B cell (primary cell): ENCODE data around the gene ZBED4. TPM values are rescaled to one million over a fixed set of nuclear protein-coding genes. Genes with fewer than 3 reads are reported as not detected.

Experiments used
- ATAC-seq: fragments of 200-7000 bp; cut with Tn5 transposase; one replicate; pipeline ENCODE4 v1.10.0; 2021; ENCODE audit warnings: low read depth, mild to moderate bottlenecking, moderate number of reproducible peaks, moderate library complexity
- CTCF ChIA-PET: fragments of 350-600 bp; sonication (Branson Sonifier 250); formaldehyde crosslinking; loops from one replicate; lab custom pipeline; 2021; ENCODE audit warnings: antibody characterized with exemption, inconsistent platforms; lab: Charles Lee
- POLR2A ChIA-PET: fragments of 350-600 bp; sonication (Branson Sonifier 250); formaldehyde crosslinking; loops from one replicate; lab custom pipeline; 2021; ENCODE audit warnings: antibody characterized with exemption; lab: Charles Lee
- DNase-seq: peaks from one replicate; pipeline ENCODE4 v3.0.0; 2013
- H2AFZ ChIP-seq: 2 replicates; pipeline ENCODE4 v1.6.1; 2012; ENCODE audit warnings: mild to moderate bottlenecking, low read depth, low read length; ENCODE audit not compliant: insufficient read depth, poor library complexity, severe bottlenecking
- H3K27ac ChIP-seq, 2 donors: 1 replicate in 1 of 2; 2 replicates in 1 of 2; pipeline ENCODE4 v1.5.1; 2012 to 2013; ENCODE audit warnings: low read length in 2 of 2, mild to moderate bottlenecking in 2 of 2, moderate library complexity in 1 of 2
- H3K27me3 ChIP-seq, 4 experiments: fragments of 200-600 bp in 1 of 4; sonication (generic) in 1 of 4; replicated peaks in 1 of 4; 1 replicate in 2 of 4; 2 replicates in 2 of 4; pipeline versions ENCODE4 v1.6.1 to v1.7.0; 2013 to 2016; ENCODE audit warnings: low read length in 3 of 4, mild to moderate bottlenecking in 2 of 4, mixed read lengths in 1 of 4, moderate library complexity in 1 of 4; ENCODE audit not compliant: insufficient read depth in 4 of 4, control insufficient read depth in 3 of 4; ENCODE audit errors: control extremely low read depth in 1 of 4
- H3K36me3 ChIP-seq, 2 experiments: replicated peaks in 1 of 2; 1 replicate in 1 of 2; 2 replicates in 1 of 2; pipeline versions ENCODE4 v1.6.1 to v1.7.1; 2013; ENCODE audit warnings: low read length in 1 of 2; ENCODE audit not compliant: insufficient read depth in 2 of 2, control insufficient read depth in 1 of 2; ENCODE audit errors: control extremely low read depth in 1 of 2, extremely low read depth in 1 of 2
- H3K4me1 ChIP-seq, 2 donors: fragments of 200-600 bp in 1 of 2; sonication (generic) in 1 of 2; 1 replicate in 1 of 2; 2 replicates in 1 of 2; pipeline versions ENCODE4 v1.5.1 to v1.6.1; 2013 to 2017; ENCODE audit warnings: low read length in 2 of 2; ENCODE audit not compliant: control insufficient read depth in 2 of 2, insufficient read depth in 2 of 2
- H3K4me2 ChIP-seq: replicated peaks from 2 replicates; pipeline ENCODE3; 2012; ENCODE audit warnings: mild to moderate bottlenecking, low read depth, low read length; ENCODE audit not compliant: poor library complexity, severe bottlenecking
- H3K4me3 ChIP-seq, 5 experiments: fragments of 200-600 bp in 1 of 5; sonication (generic) in 1 of 5; 1 replicate in 3 of 5; 2 replicates in 2 of 5; pipeline versions ENCODE4 v1.5.1 to v1.7.0; 2011 to 2016; ENCODE audit warnings: low read length in 4 of 5, mild to moderate bottlenecking in 4 of 5, low read depth in 2 of 5, control low read depth in 1 of 5, moderate library complexity in 1 of 5; ENCODE audit not compliant: insufficient read depth in 1 of 5; ENCODE audit errors: control extremely low read depth in 1 of 5, extremely low read depth in 1 of 5
- H3K79me2 ChIP-seq: fragments of 200-600 bp; sonication (generic); one replicate; pipeline ENCODE4 v1.6.0; 2016; ENCODE audit warnings: low read length; ENCODE audit not compliant: control insufficient read depth, insufficient read depth
- H3K9ac ChIP-seq: fragments of 200-600 bp; sonication (generic); 2 replicates; pipeline ENCODE4 v1.6.1; 2017; ENCODE audit warnings: mild to moderate bottlenecking, low read length, moderate library complexity
- H3K9me3 ChIP-seq, 3 donors: one replicate each; pipeline versions ENCODE4 v1.6.1 to v1.7.1; 2013; ENCODE audit warnings: low read length in 2 of 3; ENCODE audit not compliant: control insufficient read depth in 2 of 3, insufficient read depth in 1 of 3; ENCODE audit errors: control extremely low read depth in 1 of 3
- H4K20me1 ChIP-seq: 2 replicates; pipeline ENCODE4 v1.6.0; 2012; ENCODE audit warnings: mild to moderate bottlenecking, low read length; ENCODE audit not compliant: insufficient read depth, control insufficient read depth, poor library complexity, severe bottlenecking
- H3K27ac Mint-ChIP-seq: one replicate; pipeline ENCODE4 v1.8.0; 2021; ENCODE audit warnings: mixed read lengths
- H3K27me3 Mint-ChIP-seq: one replicate; pipeline ENCODE4 v1.8.0; 2021; ENCODE audit warnings: mixed read lengths
- H3K4me1 Mint-ChIP-seq: one replicate; pipeline ENCODE4 v1.8.0; 2021; ENCODE audit warnings: mixed read lengths
- H3K4me3 Mint-ChIP-seq: one replicate; pipeline ENCODE4 v1.8.0; 2021; ENCODE audit warnings: mixed read lengths
- H3K9me3 Mint-ChIP-seq: one replicate; pipeline ENCODE4 v1.8.0; 2022; ENCODE audit warnings: mixed read lengths; ENCODE audit not compliant: insufficient read depth
- CTCF ChIP-seq: fragments of 200-600 bp; IDR thresholded peaks from one replicate; pipeline ENCODE4 v1.8.0; 2022; ENCODE audit warnings: antibody characterized with exemption, mild to moderate bottlenecking
- EZH2 ChIP-seq: IDR thresholded peaks from 2 replicates; pipeline ENCODE4 v1.6.1; 2012; ENCODE audit warnings: borderline replicate concordance, low read depth, mild to moderate bottlenecking, moderate library complexity, low read length; ENCODE audit not compliant: insufficient read depth, poor library complexity, severe bottlenecking
- WGBS: methylation state at CpG from one replicate; pipeline ENCODE4 v1.1.5; 2013; ENCODE audit warnings: missing lambda C conversion rate; ENCODE audit not compliant: insufficient coverage; 5-methylcytosine and 5-hydroxymethylcytosine counted together
- intact Hi-C: fragments of 100-400 bp; cut with micrococcal nuclease; formaldehyde crosslinking; loops from one replicate; pipeline ENCODE4 v1.10.0; 2022
- polyA plus RNA-seq: library from polyadenylated mRNA; depleted of rRNA; stranded (reverse); fragments of >200 nt; gene quantifications from 2 replicates; pipeline ENCODE4 v1.2.3, GENCODE V29; 2012
- total RNA-seq, 2 donors: library from RNA; stranded (reverse); fragments of 120-200 nt in 1 of 2; gene quantifications; 1 replicate in 1 of 2; 2 replicates in 1 of 2; pipeline versions ENCODE4 v1.2.3 to v1.2.4, GENCODE V29; 2013 to 2022

The ZBED4 gene
- total and polyA plus RNA-seq, 2 donors (not counting 1 experiment from before 2014, with no cell fraction given), result 5.9 to 14.6 TPM

DNA sequence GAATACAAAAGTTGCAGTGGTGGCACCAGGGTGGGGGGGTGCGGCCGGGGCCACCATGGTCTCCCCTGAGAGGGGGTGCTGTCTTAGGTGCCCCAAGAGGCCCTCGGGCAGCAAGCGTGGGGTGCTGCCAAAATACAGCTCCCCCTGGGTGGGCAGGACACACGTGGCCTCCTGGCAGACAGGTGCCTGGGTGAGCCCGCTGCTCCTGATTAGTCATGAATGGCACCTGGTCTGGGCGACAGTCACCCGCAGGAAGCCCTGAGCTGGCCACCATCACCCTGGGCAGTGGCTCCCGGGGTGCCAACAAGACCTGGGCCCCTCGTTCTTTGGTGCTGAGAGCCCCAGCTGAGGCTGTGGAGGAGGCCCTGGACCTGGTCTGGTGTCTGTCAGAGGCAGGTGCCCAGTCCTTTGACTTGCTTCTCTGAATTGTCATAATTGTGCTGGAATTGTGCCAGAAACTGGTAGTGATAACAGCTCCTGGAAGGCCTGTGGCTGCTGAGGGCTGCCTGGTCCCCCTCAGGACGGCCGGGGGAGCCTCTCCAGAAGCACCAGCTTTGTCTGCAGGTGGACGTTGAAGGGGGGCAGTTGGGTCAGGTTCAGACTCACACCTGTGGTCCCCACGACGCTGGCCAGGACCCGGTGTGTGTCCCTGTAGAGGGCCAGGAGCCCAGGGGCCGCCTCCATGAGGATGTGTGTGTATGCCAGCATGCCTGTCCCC lies 49.8 kb downstream of the ZBED4 start:
- Histone ChIP-seq H3K36me3 (peaks cover 0 to 56% of the 10 kb centered on the region in 2 experiments), H3K27ac (no peak overlapping the region), H4K20me1 (peaks cover 26% of the 10 kb centered on the region), H3K79me2 (peaks cover 22% of the 10 kb centered on the region), H3K4me1 (no peaks in the 10 kb centered on the region), H3K27me3 (no peaks in the 10 kb centered on the region), H3K4me3 (no peak overlapping the region), H3K4me2 (no peak overlapping the region), H2AFZ (no peak overlapping the region), H3K9ac (no peak overlapping the region), H3K9me3 (peaks cover 0 to 10% (median 0%) of the 10 kb centered on the region in 3 donors)
- Mint-ChIP-seq H3K4me1 (no peaks in the 10 kb centered on the region), H3K9me3 (no peaks in the 10 kb centered on the region), H3K27me3 (no peaks in the 10 kb centered on the region), H3K4me3 (no peak overlapping the region), H3K27ac (no peak overlapping the region)
- DNase-seq (no peak), ATAC-seq (no peak)
- TF ChIP-seq EZH2, result no peak
- TF ChIP-seq CTCF, result no peak
- 92% methylated on average over 17 of the region's 17 CpGs for WGBS
- intact Hi-C loops, result no loop called here
- ChIA-PET POLR2A (no interaction called here), CTCF (no interaction called here)

GRCh38 chr22:49904040-49904369 lies 50.4 kb downstream of the ZBED4 start:
- ChIA-PET CTCF (no interaction called here), POLR2A (no interaction called here)
- Mint-ChIP-seq H3K27ac (no peak overlapping the region), H3K4me1 (no peaks in the 10 kb centered on the region), H3K27me3 (no peaks in the 10 kb centered on the region), H3K4me3 (no peak overlapping the region), H3K9me3 (no peaks in the 10 kb centered on the region)
- DNase-seq (no peak), ATAC-seq (no peak)
- Histone ChIP-seq H4K20me1 (peaks cover 26% of the 10 kb centered on the region), H3K4me2 (no peak overlapping the region), H3K4me3 (no peak overlapping the region), H3K27ac (no peak overlapping the region), H3K4me1 (no peaks in the 10 kb centered on the region), H3K27me3 (no peaks in the 10 kb centered on the region), H2AFZ (no peak overlapping the region), H3K79me2 (peaks cover 26% of the 10 kb centered on the region), H3K9me3 (peaks cover 0 to 10% (median 0%) of the 10 kb centered on the region in 3 donors), H3K36me3 (peaks cover 0 to 57% of the 10 kb centered on the region in 2 experiments), H3K9ac (no peak overlapping the region)
- WGBS, result over 99% methylated on average over 11 of the region's 11 CpGs
- no peak for TF ChIP-seq EZH2
- TF ChIP-seq CTCF, result no peak
- intact Hi-C loops, result no loop called here
